SJCRH30 (cell line): ENCODE measurements around the gene SEMA4D. TPM values are rescaled to one million over a fixed set of nuclear protein-coding genes. Genes with fewer than 3 reads are reported as not detected.
A peak's percentile ranks its signal among the peaks of the same experiment; 100 is the strongest.
"Not testable (repeated sequence)": the region's sequence is repeated elsewhere in the genome, so short reads cannot be mapped to it uniquely, and the experiment has no call there.

Experiments
- DNase-seq, 2 experiments: peaks; one replicate each; pipeline ENCODE4 v3.0.0-alpha.2; 2015 to 2020
- H3K27ac ChIP-seq: fragments of 250-450 bp; sonication (Bioruptor Pico); 2 replicates; pipeline ENCODE4 v1.5.1; 2020; ENCODE audit warnings: mild to moderate bottlenecking, moderate library complexity
- H3K27me3 ChIP-seq: fragments of 250-450 bp; sonication (Bioruptor Pico); 2 replicates; pipeline ENCODE4 v1.5.1; 2020; ENCODE audit warnings: mild to moderate bottlenecking, moderate library complexity
- H3K36me3 ChIP-seq: fragments of 250-450 bp; sonication (Bioruptor Pico); 2 replicates; pipeline ENCODE4 v1.5.1; 2020; ENCODE audit warnings: mild to moderate bottlenecking, moderate library complexity
- H3K4me1 ChIP-seq: fragments of 250-450 bp; sonication (Bioruptor Pico); 2 replicates; pipeline ENCODE4 v1.5.1; 2020; ENCODE audit warnings: mild to moderate bottlenecking, moderate library complexity
- H3K4me3 ChIP-seq: fragments of 250-450 bp; sonication (Bioruptor Pico); 2 replicates; pipeline ENCODE4 v1.5.1; 2020; ENCODE audit warnings: mild to moderate bottlenecking, moderate library complexity
- H3K9me3 ChIP-seq: fragments of 250-450 bp; sonication (Bioruptor Pico); replicated peaks from 2 replicates; pipeline ENCODE4 v1.5.1; 2020; ENCODE audit warnings: mild to moderate bottlenecking, moderate library complexity
- total RNA-seq: library from RNA; depleted of rRNA; stranded (reverse); fragments of >200 nt; shearing (Covaris generic); gene quantifications from 2 replicates; pipeline ENCODE4 v1.2.3, GENCODE V29; 2014

SEMA4D gene
- total RNA-seq, 1 experiment from 2014 or later, result not detected

GRCh38 chr9:89346696-89347095 lies 151.2 kb downstream of the SEMA4D start:
- Histone ChIP-seq H3K27ac (no peak overlapping the region), H3K4me3 (no peak overlapping the region), H3K27me3 (no peaks in the 10 kb centered on the region), H3K9me3 (no peaks in the 10 kb centered on the region), H3K4me1 (no peaks in the 10 kb centered on the region), H3K36me3 (peaks cover 68% of the 10 kb centered on the region)
- no peak for DNase-seq

- no peaks in the 10 kb centered on the region for H3K27me3 ChIP-seq
- H3K27ac ChIP-seq, result no peak overlapping the region
- no peak for DNase-seq
- no peaks in the 10 kb centered on the region for H3K9me3 ChIP-seq
- H3K36me3 ChIP-seq, result peaks cover 69% of the 10 kb centered on the region
- H3K4me3 ChIP-seq, result no peak overlapping the region
- no peaks in the 10 kb centered on the region for H3K4me1 ChIP-seq
These were observed 152.4 kb downstream of the SEMA4D start for GRCh38 chr9:89345476-89345875.

- H3K9me3 ChIP-seq, H3K4me1 ChIP-seq, H3K27ac ChIP-seq, DNase-seq, H3K27me3 ChIP-seq, H3K4me3 ChIP-seq: not testable (repeated sequence)
- peaks cover 70% of the 10 kb centered on the region for H3K36me3 ChIP-seq
These were observed 154.1 kb downstream of the SEMA4D start for GRCh38 chr9:89343812-89344211.

- Histone ChIP-seq H3K36me3 (peaks cover 68% of the 10 kb centered on the region), H3K4me3 (no peak overlapping the region), H3K27me3 (no peaks in the 10 kb centered on the region), H3K27ac (no peak overlapping the region), H3K9me3 (no peaks in the 10 kb centered on the region), H3K4me1 (no peaks in the 10 kb centered on the region)
- DNase-seq, result no peak
These were observed 155.0 kb downstream of the SEMA4D start for GRCh38 chr9:89342948-89343347.

- Histone ChIP-seq H3K4me3 (no peak overlapping the region), H3K4me1 (no peaks in the 10 kb centered on the region), H3K36me3 (peaks cover 74% of the 10 kb centered on the region), H3K27ac (no peak overlapping the region), H3K27me3 (no peaks in the 10 kb centered on the region), H3K9me3 (no peaks in the 10 kb centered on the region)
- no peak for DNase-seq
These were observed 155.7 kb downstream of the SEMA4D start for GRCh38 chr9:89342213-89342612.

- Histone ChIP-seq H3K36me3 (peaks cover 64% of the 10 kb centered on the region), H3K27me3 (no peaks in the 10 kb centered on the region)
These were observed 157.6 kb downstream of the SEMA4D start for GRCh38 chr9:89340332-89340731.

GRCh38 chr9:89339807-89340206 lies 158.1 kb downstream of the SEMA4D start:
- peaks cover 61% of the 10 kb centered on the region for H3K36me3 ChIP-seq

More at GRCh38 chr9:89340332-89340731, 157.6 kb downstream of the SEMA4D start:
- Histone ChIP-seq H3K9me3 (no peaks in the 10 kb centered on the region), H3K4me1 (no peaks in the 10 kb centered on the region), H3K4me3 (no peak overlapping the region), H3K27ac (no peak overlapping the region)
- DNase-seq, result no peak

GRCh38 chr9:89330513-89330912 lies 167.4 kb downstream of the SEMA4D start:
- Histone ChIP-seq H3K27ac (no peak overlapping the region), H3K36me3 (peaks cover 47% of the 10 kb centered on the region), H3K4me3 (no peak overlapping the region), H3K4me1 (no peaks in the 10 kb centered on the region), H3K9me3 (no peaks in the 10 kb centered on the region), H3K27me3 (no peaks in the 10 kb centered on the region)
- DNase-seq, result no peak

More at GRCh38 chr9:89339807-89340206, 158.1 kb downstream of the SEMA4D start:
- DNase-seq, result no peak
- no peaks in the 10 kb centered on the region for H3K4me1 ChIP-seq
- no peaks in the 10 kb centered on the region for H3K9me3 ChIP-seq
- H3K27me3 ChIP-seq, result no peaks in the 10 kb centered on the region
- H3K27ac ChIP-seq, result no peak overlapping the region
- no peak overlapping the region for H3K4me3 ChIP-seq

GRCh38 chr9:89329917-89330316 lies 168.0 kb downstream of the SEMA4D start:
- no peaks in the 10 kb centered on the region for H3K4me1 ChIP-seq
- peaks cover 43% of the 10 kb centered on the region for H3K36me3 ChIP-seq
- no peaks in the 10 kb centered on the region for H3K27me3 ChIP-seq
- no peak overlapping the region for H3K27ac ChIP-seq
- DNase-seq, result no peak
- H3K4me3 ChIP-seq, result no peak overlapping the region
- no peaks in the 10 kb centered on the region for H3K9me3 ChIP-seq

- H3K27ac ChIP-seq, result no peak overlapping the region
- no peak for DNase-seq
- no peaks in the 10 kb centered on the region for H3K9me3 ChIP-seq
- H3K4me3 ChIP-seq, result no peak overlapping the region
- no peaks in the 10 kb centered on the region for H3K4me1 ChIP-seq
- H3K36me3 ChIP-seq, result peaks cover 36% of the 10 kb centered on the region
- H3K27me3 ChIP-seq, result no peaks in the 10 kb centered on the region
These were observed 169.8 kb downstream of the SEMA4D start for GRCh38 chr9:89328064-89328463.

GRCh38 chr9:89325733-89326132 lies 172.2 kb downstream of the SEMA4D start:
- H3K36me3 ChIP-seq, result peaks cover 19% of the 10 kb centered on the region
- no peaks in the 10 kb centered on the region for H3K4me1 ChIP-seq
- no peak overlapping the region for H3K4me3 ChIP-seq
- no peak for DNase-seq
- H3K27me3 ChIP-seq, result no peaks in the 10 kb centered on the region
- no peak overlapping the region for H3K27ac ChIP-seq
- H3K9me3 ChIP-seq, result no peaks in the 10 kb centered on the region

- Histone ChIP-seq H3K4me1 (no peaks in the 10 kb centered on the region), H3K27me3 (no peaks in the 10 kb centered on the region), H3K9me3 (no peaks in the 10 kb centered on the region), H3K36me3 (peaks cover 10% of the 10 kb centered on the region), H3K4me3 (no peak overlapping the region), H3K27ac (no peak overlapping the region)
- no peak for DNase-seq
These were observed 174.5 kb downstream of the SEMA4D start for GRCh38 chr9:89323390-89323789.

- Histone ChIP-seq H3K9me3 (no peaks in the 10 kb centered on the region), H3K4me1 (peaks cover 11% of the 10 kb centered on the region), H3K27me3 (no peaks in the 10 kb centered on the region), H3K36me3 (peaks cover 38% of the 10 kb centered on the region), H3K4me3 (peak overlapping the region; percentile 98), H3K27ac (peak overlapping the region; percentile 100)
- peak; percentile 25 to 58 for DNase-seq
These were observed 178.7 kb downstream of the SEMA4D start for GRCh38 chr9:89319015-89319905.

GRCh38 chr9:89318123-89319014 lies 179.5 kb downstream of the SEMA4D start, which contains the start of gene SECISBP2:
Gene SECISBP2 (plus strand): TSS chr9:89318500. CDS start chr9:89318577, 77 bp downstream.
- DNase-seq, result peak; percentile 96 to 97
- peaks cover 47% of the 10 kb centered on the region for H3K36me3 ChIP-seq
- peak within 1 kb of the TSS; percentile 98 for H3K4me3 ChIP-seq
- no peaks in the 10 kb centered on the region for H3K9me3 ChIP-seq
- H3K27me3 ChIP-seq, result no peaks in the 10 kb centered on the region
- H3K4me1 ChIP-seq, result peaks cover 16% of the 10 kb centered on the region
- peak within 1 kb of the TSS; percentile 100 for H3K27ac ChIP-seq

- H3K36me3 ChIP-seq, result peaks cover 57% of the 10 kb centered on the region
- no peak overlapping the region for H3K4me3 ChIP-seq
- DNase-seq, result peak in 1 of 2 experiments; percentile 16
- H3K27me3 ChIP-seq, result no peaks in the 10 kb centered on the region
- no peak overlapping the region for H3K27ac ChIP-seq
- H3K4me1 ChIP-seq, result peaks cover 17% of the 10 kb centered on the region
- H3K9me3 ChIP-seq, result no peaks in the 10 kb centered on the region
These were observed 180.6 kb downstream of the SEMA4D start for GRCh38 chr9:89317282-89317681.
